Breast epithelium (tissue), 3 donors: ENCODE results near the gene NCAM2.

Source experiments
- CTCF ChIP-seq, 3 donors: fragments of 450-650 bp; IDR thresholded peaks; one replicate each; pipeline ENCODE4 v1.5.1; 2016 to 2017; ENCODE audit warnings: antibody characterized with exemption in 3 of 3, mild to moderate bottlenecking in 3 of 3, moderate library complexity in 3 of 3
- POLR2A ChIP-seq: fragments of 450-650 bp; IDR thresholded peaks from one replicate; pipeline ENCODE4 v1.6.1; 2016; ENCODE audit warnings: antibody characterized with exemption, mild to moderate bottlenecking, moderate library complexity

- no peak for TF ChIP-seq POLR2A
- TF ChIP-seq CTCF (IDR thresholded peaks at IDR 0.05), result no peak
Measured at GRCh38 chr21:21434944-21435343, 436.7 kb downstream of the NCAM2 start.
